Activated T-helper 9 cell treated with anti-CD3 and anti-CD28 coated beads, Interleukin-2, amount 50 U/mL, for 16 hours (primary cell): ENCODE data around the gene ATP8A2.
"Not testable (repeated sequence)": the region's sequence is repeated elsewhere in the genome, so short reads cannot be mapped to it uniquely, and the experiment has no call there.

Experiments
- DNase-seq: peaks from one replicate; pipeline ENCODE4 v3.0.0-alpha.2; 2020; ENCODE audit warnings: low read depth

ATP8A2 gene

DNA sequence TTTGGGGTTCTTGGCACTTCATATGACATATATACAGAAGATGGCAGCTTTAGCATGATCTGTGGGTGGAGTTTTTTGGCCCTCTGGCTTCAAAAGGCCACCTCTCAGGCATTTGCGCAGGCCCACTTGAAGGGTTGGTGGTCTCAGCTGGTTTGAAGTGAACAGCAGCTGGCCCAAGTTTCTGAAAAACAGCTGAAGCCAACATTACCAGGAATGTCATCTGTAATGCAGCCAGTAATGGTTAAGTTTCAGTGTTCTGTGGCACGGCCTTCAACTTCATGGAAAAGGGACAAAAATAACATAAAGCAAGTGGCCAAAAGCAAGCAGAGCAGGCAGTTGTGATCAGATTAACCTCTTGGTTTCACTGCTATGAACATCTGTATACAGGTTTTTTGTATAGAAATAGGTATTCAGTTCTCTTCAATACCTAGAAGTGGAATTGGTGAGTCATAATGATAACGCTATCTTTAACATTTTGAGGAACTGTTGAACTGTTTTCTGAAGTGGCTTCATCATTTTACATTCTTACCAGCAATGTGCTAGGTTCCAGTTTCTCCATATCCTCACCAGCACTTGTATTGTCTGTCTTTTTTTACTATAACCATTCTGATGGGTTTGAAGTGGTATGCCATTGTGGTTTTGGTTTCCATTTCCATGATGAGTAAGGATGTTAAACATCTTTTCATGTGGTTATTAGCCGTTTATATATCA lies 434.6 kb downstream of the ATP8A2 start:
- DNase-seq: no peak

DNA sequence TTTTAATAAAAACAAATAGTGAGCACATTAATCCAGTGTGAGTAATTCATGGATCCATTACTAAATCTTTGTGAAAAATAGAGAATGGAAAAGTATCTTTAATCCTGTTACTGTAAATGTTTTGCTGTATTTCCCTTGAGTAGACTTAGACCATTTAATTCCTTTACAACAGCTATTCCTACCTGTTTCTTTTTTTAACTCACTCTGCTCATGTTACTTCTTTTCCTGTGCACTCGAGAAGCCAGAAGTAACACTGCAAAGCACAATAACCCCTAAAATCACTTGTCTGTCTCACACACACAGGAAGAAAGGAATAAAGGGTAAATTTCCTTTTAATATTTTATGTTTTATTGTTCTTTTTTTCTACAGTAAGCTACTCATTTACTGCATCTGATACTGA lies 435.8 kb downstream of the ATP8A2 start:
- no peak for DNase-seq

- DNase-seq: no peak
Observed at GRCh38 chr13:25811506-25811905, 439.7 kb downstream of the ATP8A2 start.

- DNase-seq: no peak
Observed at GRCh38 chr13:25816239-25816638, 444.5 kb downstream of the ATP8A2 start.

DNA sequence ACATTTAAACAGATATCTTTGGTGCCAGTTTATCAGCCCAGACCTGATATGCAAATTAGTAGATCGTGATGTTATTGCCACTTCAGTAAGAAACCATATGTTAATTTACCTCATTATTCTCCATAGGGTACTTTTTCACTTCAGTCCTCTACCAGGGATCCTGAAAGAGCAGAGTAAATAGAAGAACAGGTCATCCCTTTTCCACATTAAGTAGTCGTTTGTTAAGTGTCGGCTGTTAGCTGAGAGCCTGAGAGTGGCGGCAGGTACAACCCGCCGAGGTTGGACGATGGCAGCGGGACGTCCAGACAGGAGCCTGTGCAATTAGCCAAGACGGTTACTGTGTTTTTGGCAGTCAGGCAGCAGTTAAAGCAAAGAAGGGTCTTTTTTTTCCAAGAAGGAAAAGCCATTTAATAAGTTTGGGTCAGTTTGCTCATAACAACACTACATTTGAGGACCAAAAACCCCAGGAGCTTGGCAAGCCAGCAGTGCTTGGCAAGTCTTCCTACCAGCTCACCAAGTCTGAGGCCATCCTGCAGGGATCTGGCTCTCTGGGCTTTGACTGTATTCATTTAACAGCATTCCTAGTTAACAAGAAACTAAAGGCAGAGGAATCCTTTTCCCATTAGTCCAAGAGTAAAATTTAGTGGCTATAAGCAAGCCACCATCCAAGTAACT lies 448.2 kb downstream of the ATP8A2 start:
- no peak for DNase-seq

DNA sequence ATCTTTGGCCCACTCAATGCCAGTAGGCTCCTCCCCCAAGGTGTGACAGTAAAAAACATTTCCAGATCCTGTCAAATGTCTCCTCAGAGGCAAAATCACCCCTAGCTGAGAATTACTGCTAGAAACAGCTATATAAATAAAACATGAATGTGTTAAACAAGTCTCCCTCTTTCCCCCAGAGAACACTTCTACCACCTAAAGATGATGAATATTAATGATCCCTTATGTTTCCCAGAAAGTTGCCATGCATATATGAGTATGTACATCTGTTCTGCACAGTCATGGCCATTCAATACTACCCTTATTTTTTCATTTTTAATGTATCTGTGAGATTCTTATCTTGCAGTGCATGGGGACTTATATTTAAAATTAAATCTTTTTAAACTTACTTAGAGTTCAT lies 450.0 kb downstream of the ATP8A2 start:
- DNase-seq: no peak

DNA sequence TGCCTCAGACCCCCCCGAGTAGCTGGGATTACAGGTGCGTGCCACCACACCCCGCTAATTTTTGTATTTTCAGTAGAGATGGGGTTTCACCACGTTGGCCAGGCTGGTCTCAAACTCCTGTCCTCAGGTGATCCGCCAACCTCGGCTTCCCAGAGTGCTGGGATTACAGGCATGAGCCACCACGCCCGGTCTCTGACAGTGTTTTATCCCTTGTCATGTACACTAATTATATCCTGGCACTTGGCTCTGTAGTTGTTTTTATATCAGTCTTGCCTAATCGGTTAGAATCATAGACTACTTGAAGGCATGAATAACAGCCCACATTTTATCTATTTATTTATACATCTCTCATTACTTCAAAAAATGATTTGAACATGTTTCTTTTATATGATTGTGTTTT lies 455.4 kb downstream of the ATP8A2 start:
- DNase-seq: not testable (repeated sequence)

- DNase-seq: no peak
Observed at GRCh38 chr13:25827831-25828465, 456.2 kb downstream of the ATP8A2 start.

GRCh38 chr13:25833761-25834160 lies 462.0 kb downstream of the ATP8A2 start:
- no peak for DNase-seq

DNA sequence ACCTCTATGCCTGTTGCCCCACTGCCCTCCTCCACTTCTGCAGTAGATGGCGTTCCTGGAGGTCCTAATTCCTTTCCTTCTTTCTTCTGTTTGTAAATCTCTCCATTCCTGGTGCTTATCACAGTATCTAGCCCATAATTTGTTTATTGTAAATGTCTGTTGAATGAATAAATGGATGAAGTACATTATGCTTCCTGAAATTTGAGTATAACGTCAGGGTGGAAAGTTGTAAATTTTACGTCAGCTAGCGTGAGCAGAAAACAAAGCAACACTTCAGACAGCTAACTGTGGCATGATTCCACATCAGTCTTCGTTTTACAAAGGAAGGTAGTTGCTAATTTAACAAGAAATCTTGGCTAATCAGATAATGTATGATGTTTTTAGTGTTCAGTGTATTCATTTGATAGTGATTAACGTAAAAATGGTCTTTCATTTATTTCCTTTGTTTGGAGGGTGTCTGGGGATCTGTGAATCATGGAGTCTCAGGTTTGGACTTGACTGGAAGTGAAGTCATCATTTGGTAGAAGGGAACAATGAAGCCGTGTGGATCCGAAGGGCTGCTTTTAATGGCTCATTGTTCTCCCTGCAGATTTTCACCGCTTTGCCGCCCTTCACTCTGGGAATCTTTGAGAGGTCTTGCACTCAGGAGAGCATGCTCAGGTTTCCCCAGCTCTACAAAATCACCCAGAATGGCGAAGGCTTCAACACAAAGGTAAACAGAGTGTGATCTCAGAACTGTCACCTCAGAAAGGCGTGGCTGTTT lies 465.0 kb downstream of the ATP8A2 start:
- no peak for DNase-seq

DNA sequence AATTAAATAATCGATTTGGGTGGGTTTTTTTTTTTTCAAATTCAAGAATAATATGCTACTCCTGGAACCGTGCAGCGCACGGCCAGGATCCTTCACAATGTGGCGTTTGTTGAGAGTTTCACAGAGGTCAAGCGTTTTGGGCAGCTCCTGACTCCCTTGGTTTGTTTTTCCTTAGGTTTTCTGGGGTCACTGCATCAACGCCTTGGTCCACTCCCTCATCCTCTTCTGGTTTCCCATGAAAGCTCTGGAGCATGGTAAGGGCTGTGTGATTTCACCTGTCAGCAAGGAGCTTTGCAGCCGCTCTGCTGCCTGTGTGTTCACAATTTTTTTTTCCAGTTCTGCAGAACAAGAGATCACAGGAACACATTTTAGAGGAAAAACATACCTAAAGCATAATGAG lies 467.6 kb downstream of the ATP8A2 start:
- DNase-seq: no peak

GRCh38 chr13:25840261-25840660 lies 468.5 kb downstream of the ATP8A2 start:
- no peak for DNase-seq

GRCh38 chr13:25840931-25841330 lies 469.2 kb downstream of the ATP8A2 start:
- DNase-seq: no peak

DNA sequence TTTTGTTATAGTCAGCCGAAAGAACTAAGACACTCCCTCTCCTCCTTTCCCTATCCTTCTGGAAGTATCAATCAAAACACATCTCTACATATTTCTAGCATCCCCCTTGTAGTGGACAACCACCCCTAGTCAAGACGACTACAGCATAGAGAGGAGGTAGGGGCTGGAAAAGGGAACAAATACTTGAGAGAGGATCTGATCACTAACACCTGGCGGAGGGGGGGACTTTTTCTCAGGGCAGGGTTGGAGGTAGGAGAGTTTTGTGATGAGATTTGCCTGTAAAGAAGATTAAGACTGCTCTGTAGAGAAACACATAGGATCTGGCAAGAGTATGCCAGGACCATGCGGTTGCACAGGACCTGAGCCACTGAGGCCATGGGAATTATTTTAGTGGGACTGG lies 471.9 kb downstream of the ATP8A2 start:
- DNase-seq: no peak

DNA sequence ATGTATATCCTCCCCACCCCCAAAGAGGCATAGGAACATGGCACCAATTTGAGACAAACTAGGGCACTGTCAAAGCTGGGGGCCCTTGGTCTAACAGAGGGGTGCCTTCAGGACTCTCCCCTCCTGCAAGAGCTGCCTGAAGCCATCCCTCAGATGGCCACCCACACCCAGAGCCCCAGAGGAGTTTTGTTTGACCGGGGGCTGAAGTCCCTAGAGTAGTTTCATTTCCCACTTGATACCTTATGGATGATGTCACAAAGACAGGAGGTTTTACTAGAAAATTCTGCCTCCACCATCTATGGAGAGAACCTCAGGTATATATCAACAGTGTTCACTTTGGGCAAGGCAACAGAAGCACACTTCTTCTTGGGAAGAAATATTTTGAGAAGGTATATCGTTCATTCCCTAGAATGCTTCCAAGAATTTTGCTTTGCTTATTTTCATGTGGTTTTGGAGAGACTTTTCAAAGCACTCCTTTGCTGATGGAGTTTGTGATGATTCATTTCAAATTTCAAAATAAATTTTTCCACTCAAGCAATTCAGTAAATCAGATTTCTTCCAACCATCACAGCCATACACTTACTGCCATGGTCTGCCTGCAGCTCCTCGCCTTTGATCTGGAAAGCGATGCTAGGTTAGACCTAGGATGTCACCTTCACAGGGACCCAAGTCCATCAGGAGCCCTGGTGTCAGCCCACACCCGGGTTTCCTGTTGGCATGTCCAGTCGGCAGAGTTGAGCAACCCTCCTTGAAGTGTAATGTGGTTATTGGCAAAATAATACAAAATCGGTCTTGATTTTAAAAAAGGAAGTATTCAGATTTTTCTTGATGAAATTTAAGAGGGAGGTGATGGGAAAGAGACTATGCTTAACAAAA lies 473.0 kb downstream of the ATP8A2 start:
- no peak for DNase-seq

DNA sequence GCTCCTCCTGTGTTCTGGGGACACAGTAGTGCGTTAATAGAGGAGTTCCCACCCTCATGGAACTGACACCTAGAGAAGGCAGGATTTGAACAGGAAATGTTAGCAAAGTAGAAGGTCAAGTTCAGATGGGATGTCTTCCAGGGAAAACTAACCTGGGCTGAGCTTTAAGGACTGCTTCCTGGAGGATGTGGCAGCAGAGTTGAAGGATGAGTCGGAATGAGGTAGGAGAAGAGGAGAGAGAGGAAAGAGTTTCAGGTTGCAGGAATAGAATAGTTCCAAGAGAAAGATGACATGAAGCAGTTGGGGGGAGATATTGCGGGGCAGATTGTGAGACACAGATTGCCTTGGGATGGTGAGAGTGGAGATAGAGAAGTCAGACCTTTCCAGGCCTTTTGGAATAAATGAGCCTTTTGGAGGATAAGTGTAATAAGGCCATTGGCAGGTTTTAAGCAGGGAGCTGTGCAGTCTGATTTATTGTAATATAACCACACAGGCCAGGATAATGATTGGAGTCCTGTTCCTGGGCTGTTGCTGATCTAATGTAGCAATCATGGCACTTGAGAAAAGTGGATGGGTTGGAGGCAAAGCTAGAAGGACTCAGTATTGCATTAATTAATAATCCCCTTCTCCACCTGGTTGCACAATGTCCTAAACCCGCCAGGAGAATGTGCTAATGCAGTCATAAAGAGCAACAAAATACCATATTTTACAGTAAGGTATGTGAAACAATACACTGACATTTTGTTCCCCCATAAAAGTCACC lies 474.6 kb downstream of the ATP8A2 start:
- no peak for DNase-seq

GRCh38 chr13:25847145-25847544 lies 475.4 kb downstream of the ATP8A2 start:
- DNase-seq: no peak

GRCh38 chr13:25847635-25848626 lies 476.2 kb downstream of the ATP8A2 start:
- DNase-seq: no peak
